Breast epithelium (tissue), 3 donors: ENCODE measurements around the gene CLIP2.

ENCODE experiments used
- CTCF ChIP-seq, 3 donors: fragments of 450-650 bp; IDR thresholded peaks; one replicate each; pipeline ENCODE4 v1.5.1; 2016 to 2017; ENCODE audit warnings: antibody characterized with exemption in 3 of 3, mild to moderate bottlenecking in 3 of 3, moderate library complexity in 3 of 3
- POLR2A ChIP-seq: fragments of 450-650 bp; IDR thresholded peaks from one replicate; pipeline ENCODE4 v1.6.1; 2016; ENCODE audit warnings: antibody characterized with exemption, mild to moderate bottlenecking, moderate library complexity

GRCh38 chr7:74429153-74429747, 140.0 kb downstream of the CLIP2 start:
- TF ChIP-seq CTCF (IDR thresholded peaks at IDR 0.05) (no peak), POLR2A (no peak)
